ENCODE measurements around the gene CNGA4. TPM values are rescaled to one million over a fixed set of nuclear protein-coding genes. Genes with fewer than 3 reads are reported as not detected.

CNGA4 gene
- total RNA-seq, 4 donors from 2014 or later, result 0.85 to 1.1 TPM; not detected in 2

- no peaks in the 10 kb centered on the region for H3K27me3 ChIP-seq
- H3K4me3 ChIP-seq, result no peak overlapping the region
- no peak overlapping the region for H3K27ac ChIP-seq
- TF ChIP-seq POLR2A (IDR thresholded peaks at IDR 0.05), result no peak
- TF ChIP-seq, protein P1, sequence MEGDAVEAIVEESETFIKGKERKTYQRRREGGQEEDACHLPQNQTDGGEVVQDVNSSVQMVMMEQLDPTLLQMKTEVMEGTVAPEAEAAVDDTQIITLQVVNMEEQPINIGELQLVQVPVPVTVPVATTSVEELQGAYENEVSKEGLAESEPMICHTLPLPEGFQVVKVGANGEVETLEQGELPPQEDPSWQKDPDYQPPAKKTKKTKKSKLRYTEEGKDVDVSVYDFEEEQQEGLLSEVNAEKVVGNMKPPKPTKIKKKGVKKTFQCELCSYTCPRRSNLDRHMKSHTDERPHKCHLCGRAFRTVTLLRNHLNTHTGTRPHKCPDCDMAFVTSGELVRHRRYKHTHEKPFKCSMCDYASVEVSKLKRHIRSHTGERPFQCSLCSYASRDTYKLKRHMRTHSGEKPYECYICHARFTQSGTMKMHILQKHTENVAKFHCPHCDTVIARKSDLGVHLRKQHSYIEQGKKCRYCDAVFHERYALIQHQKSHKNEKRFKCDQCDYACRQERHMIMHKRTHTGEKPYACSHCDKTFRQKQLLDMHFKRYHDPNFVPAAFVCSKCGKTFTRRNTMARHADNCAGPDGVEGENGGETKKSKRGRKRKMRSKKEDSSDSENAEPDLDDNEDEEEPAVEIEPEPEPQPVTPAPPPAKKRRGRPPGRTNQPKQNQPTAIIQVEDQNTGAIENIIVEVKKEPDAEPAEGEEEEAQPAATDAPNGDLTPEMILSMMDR (IDR thresholded peaks at IDR 0.05), result no peak
- no peaks in the 10 kb centered on the region for H3K9me3 ChIP-seq
- peaks cover 0 to 25% (median 3%) of the 10 kb centered on the region in 3 donors for H3K36me3 ChIP-seq
- DNase-seq, result peak in 1 of 3 donors; percentile 61
- no peaks in the 10 kb centered on the region for H3K4me1 ChIP-seq
These were observed 37.9 kb upstream of the CNGA4 start for GRCh38 chr11:6200975-6201374.

- H3K27ac ChIP-seq, result no peak overlapping the region
- DNase-seq, result no peak
- H3K9me3 ChIP-seq, result no peaks in the 10 kb centered on the region
- TF ChIP-seq, protein P1 (IDR thresholded peaks at IDR 0.05), result no peak
- TF ChIP-seq POLR2A (IDR thresholded peaks at IDR 0.05), result no peak
- no peak overlapping the region for H3K4me3 ChIP-seq
- no peaks in the 10 kb centered on the region for H3K27me3 ChIP-seq
- H3K4me1 ChIP-seq, result no peaks in the 10 kb centered on the region
- H3K36me3 ChIP-seq, result peaks cover 0 to 25% (median 3%) of the 10 kb centered on the region in 3 donors
These were observed 37.4 kb upstream of the CNGA4 start for GRCh38 chr11:6201481-6201880.

DNA sequence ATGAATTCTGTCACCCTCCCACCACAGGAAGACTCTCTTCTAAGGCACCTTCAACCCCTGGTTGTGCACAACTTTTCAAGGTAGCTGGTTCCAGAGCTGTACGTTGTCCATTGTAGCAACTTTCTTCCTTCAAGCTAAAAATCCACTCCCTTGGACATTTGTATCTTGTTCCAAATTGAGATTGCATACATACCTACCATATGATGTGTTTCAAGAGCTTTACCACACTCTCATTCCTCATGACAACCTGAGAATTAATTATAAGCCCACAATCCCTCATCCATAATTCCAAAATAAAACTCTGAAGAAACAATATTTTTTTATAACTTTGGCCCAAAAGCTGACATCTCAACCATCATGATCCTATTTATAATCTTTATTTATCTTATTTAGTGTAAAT, 36.8 kb upstream of the CNGA4 start:
- Histone ChIP-seq H3K27ac (no peak overlapping the region), H3K36me3 (peaks cover 0 to 25% (median 3%) of the 10 kb centered on the region in 3 donors), H3K9me3 (no peaks in the 10 kb centered on the region), H3K27me3 (no peaks in the 10 kb centered on the region), H3K4me3 (no peak overlapping the region), H3K4me1 (no peaks in the 10 kb centered on the region)
- TF ChIP-seq, protein P1 (IDR thresholded peaks at IDR 0.05), result no peak
- TF ChIP-seq POLR2A (IDR thresholded peaks at IDR 0.05), result no peak
- DNase-seq, result no peak

DNA sequence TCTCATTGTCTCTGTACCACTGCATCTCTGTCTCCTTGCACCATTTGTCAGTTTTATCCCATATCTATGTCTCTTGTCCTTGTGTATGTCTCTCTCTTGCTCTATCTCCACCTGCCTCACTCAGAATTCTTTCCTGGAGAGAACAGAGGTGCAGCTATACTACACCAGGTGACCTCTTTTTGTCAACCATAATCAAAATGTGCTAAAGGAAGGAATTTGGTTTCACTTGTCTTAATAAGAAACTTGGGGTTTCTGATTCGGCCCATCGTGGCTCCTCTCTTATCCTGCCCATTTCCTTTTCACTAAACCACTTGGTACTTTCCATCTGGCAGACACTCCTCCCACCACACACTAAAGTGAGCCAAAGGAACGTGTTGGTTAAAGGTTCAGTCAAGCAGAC, 35.6 kb upstream of the CNGA4 start:
- TF ChIP-seq, protein P1 (IDR thresholded peaks at IDR 0.05), result no peak
- no peak for TF ChIP-seq POLR2A (IDR thresholded peaks at IDR 0.05)
- Histone ChIP-seq H3K4me1 (no peaks in the 10 kb centered on the region), H3K9me3 (no peaks in the 10 kb centered on the region), H3K4me3 (no peak overlapping the region), H3K36me3 (peaks cover 0 to 35% (median 3%) of the 10 kb centered on the region in 3 donors), H3K27ac (no peak overlapping the region), H3K27me3 (no peaks in the 10 kb centered on the region)
- no peak for DNase-seq

DNA sequence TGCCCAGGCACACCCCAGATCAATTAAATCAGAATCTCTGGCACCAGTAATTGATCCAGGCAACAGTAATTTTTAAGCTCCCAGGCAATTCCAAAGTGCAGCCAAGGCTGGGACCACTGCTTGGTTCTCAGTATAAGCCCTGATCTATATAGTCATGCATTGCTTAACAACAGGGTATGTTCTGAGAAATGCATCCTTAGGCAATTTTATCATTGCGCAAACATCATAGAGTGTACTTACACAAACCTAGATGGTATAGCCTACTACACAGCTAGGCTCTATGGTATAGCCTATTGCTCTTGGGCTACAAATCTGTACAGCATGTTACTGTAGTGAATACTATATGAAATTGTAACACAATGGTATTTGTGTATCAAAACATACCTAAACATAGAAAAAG, 34.2 kb upstream of the CNGA4 start:
- Histone ChIP-seq H3K4me1 (no peaks in the 10 kb centered on the region), H3K27me3 (no peaks in the 10 kb centered on the region), H3K4me3 (no peak overlapping the region), H3K36me3 (peaks cover 0 to 48% (median 3%) of the 10 kb centered on the region in 3 donors), H3K9me3 (no peaks in the 10 kb centered on the region), H3K27ac (no peak overlapping the region)
- DNase-seq, result no peak
- no peak for TF ChIP-seq POLR2A (IDR thresholded peaks at IDR 0.05)
- TF ChIP-seq, protein P1 (IDR thresholded peaks at IDR 0.05), result no peak

DNA sequence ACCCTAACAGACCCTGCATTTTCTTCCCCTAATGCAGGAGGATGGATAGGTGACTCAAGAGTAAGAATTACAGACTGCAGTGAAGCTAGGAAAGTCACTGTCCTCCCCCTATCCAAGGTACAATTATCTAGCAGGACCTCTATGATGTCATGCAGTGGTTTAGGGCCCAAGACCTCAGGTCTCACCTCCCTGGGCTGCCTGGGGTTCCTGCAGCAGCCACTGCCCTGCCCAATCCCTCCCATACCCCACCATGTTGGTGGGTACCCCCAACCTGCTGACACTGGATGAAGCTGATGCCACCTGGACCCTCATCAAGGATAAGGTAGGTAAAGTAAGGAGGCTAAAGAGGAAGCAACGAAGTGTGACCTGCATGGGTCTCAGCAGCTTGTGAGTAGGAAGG, 33.5 kb upstream of the CNGA4 start, which contains the start of gene C11orf42:
Gene C11orf42, plus strand, starts transcription at position 192 of the 400 bp plus-strand sequence. Its CDS starts 59 bp downstream, at position 251.
- H3K4me1 ChIP-seq, result no peaks in the 10 kb centered on the region
- no peak within 1 kb of the TSS for H3K4me3 ChIP-seq
- H3K27me3 ChIP-seq, result no peaks in the 10 kb centered on the region
- no peak for DNase-seq
- TF ChIP-seq, protein P1 (IDR thresholded peaks at IDR 0.05), result no peak
- no peak for TF ChIP-seq POLR2A (IDR thresholded peaks at IDR 0.05)
- no peak within 1 kb of the TSS for H3K27ac ChIP-seq
- H3K9me3 ChIP-seq, result no peaks in the 10 kb centered on the region
- H3K36me3 ChIP-seq, result peaks cover 0 to 54% (median 3%) of the 10 kb centered on the region in 3 donors

Measured in Peyer's patch (tissue), 4 donors.